HG02763 (cell line): ENCODE data around the gene VCX3A.
"Not testable (repeated sequence)": the region's sequence is repeated elsewhere in the genome, so short reads cannot be mapped to it uniquely, and the experiment has no call there.

Experiments
- ATAC-seq: cut with Tn5 transposase; IDR thresholded peaks from one replicate; pipeline ENCODE4 v1.9.1; 2021; ENCODE audit warnings: mild to moderate bottlenecking, moderate library complexity; ENCODE audit not compliant: unreplicated experiment

Gene VCX3A

GRCh38 chrX:6535018-6535417 is at the start of gene VCX3A:
Gene VCX3A, minus strand, starts transcription at chrX:6535118. Its CDS starts 621 bp downstream, at chrX:6534497.
- ATAC-seq, result not testable (repeated sequence)

- no peak for ATAC-seq
Observed at GRCh38 chrX:6574762-6575161, 39.8 kb upstream of the VCX3A start.

GRCh38 chrX:6568031-6568430 is 33.1 kb upstream of the VCX3A start:
- no peak for ATAC-seq

GRCh38 chrX:6558979-6559378 is 24.1 kb upstream of the VCX3A start:
- no peak for ATAC-seq

GRCh38 chrX:6557690-6558089 is 22.8 kb upstream of the VCX3A start:
- ATAC-seq, result no peak

- ATAC-seq, result no peak
Observed at GRCh38 chrX:6550999-6551398, 16.1 kb upstream of the VCX3A start.

- no peak for ATAC-seq
Observed at GRCh38 chrX:6545712-6546111, 10.8 kb upstream of the VCX3A start.

- no peak for ATAC-seq
Observed at GRCh38 chrX:6526564-6527136, 8.3 kb downstream of the VCX3A start.

GRCh38 chrX:6517376-6517775 is 17.5 kb downstream of the VCX3A start:
- ATAC-seq, result no peak

GRCh38 chrX:6506444-6506843 is 28.5 kb downstream of the VCX3A start:
- no peak for ATAC-seq

- no peak for ATAC-seq
Observed at GRCh38 chrX:6505960-6506359, 29.0 kb downstream of the VCX3A start.

GRCh38 chrX:6500719-6501118 is 34.2 kb downstream of the VCX3A start:
- no peak for ATAC-seq

- ATAC-seq, result no peak
Observed at GRCh38 chrX:6498324-6498723, 36.6 kb downstream of the VCX3A start.
